Psoas muscle (tissue), 8 donors: ENCODE measurements around the gene TESK1. TPM values are rescaled to one million over a fixed set of nuclear protein-coding genes. Genes with fewer than 3 reads are reported as not detected.
A peak's percentile ranks its signal among the peaks of the same experiment; 100 is the strongest.
"Not testable (repeated sequence)": the region's sequence is repeated elsewhere in the genome, so short reads cannot be mapped to it uniquely, and the experiment has no call there.

Experiments
- ATAC-seq, 4 donors: fragments of 200-7000 bp; cut with Tn5 transposase; one replicate each; pipeline ENCODE4 v1.9.1; 2020; ENCODE audit warnings: moderate library complexity in 3 of 4, mild to moderate bottlenecking in 2 of 4
- DNase-seq, 2 donors: peaks; one replicate each; pipeline ENCODE4 v3.0.0-alpha.2; 2020
- H3K27ac ChIP-seq: fragments of 200-600 bp; one replicate; pipeline ENCODE4 v1.8.0; 2022
- H3K27me3 ChIP-seq, 3 donors: fragments of 200-600 bp in 1 of 3; one replicate each; pipeline versions ENCODE4 v1.6.1 to v1.8.0; 2013 to 2022; ENCODE audit warnings: low read length in 2 of 3, mild to moderate bottlenecking in 2 of 3, moderate library complexity in 1 of 3; ENCODE audit not compliant: insufficient read depth in 3 of 3
- H3K36me3 ChIP-seq, 2 donors: fragments of 200-600 bp in 1 of 2; one replicate each; pipeline versions ENCODE4 v1.6.1 to v1.8.0; 2013 to 2022; ENCODE audit warnings: low read depth in 1 of 2, mild to moderate bottlenecking in 1 of 2, moderate library complexity in 1 of 2; ENCODE audit not compliant: insufficient read depth in 1 of 2
- H3K4me1 ChIP-seq: fragments of 200-600 bp; one replicate; pipeline ENCODE4 v1.8.0; 2022
- H3K4me3 ChIP-seq: fragments of 200-600 bp; one replicate; pipeline ENCODE4 v1.8.0; 2022; ENCODE audit warnings: mild to moderate bottlenecking
- H3K9me3 ChIP-seq: fragments of 200-600 bp; one replicate; pipeline ENCODE4 v1.8.0; 2022
- WGBS, 3 donors: extraction: QIAGEN DNeasy Blood & Tissue Kit; methylation state at CpG; one replicate each; pipeline versions ENCODE4 v1.1.6 to v1.1.7; 2013; 5-methylcytosine and 5-hydroxymethylcytosine counted together
- intact Hi-C, 2 donors: fragments of 100-400 bp; cut with DNase I; formaldehyde crosslinking; loops; one replicate each; pipeline versions ENCODE4 v1.11.0 to v1.14.2; 2022
- polyA plus RNA-seq, 3 donors: library from polyadenylated mRNA; stranded (reverse); fragments of 200-250 nt; gene quantifications; one replicate each; pipeline ENCODE4 v1.2.3, GENCODE V29; 2013
- total RNA-seq, 4 donors: library from RNA; stranded (reverse); fragmentation: NEBNext Ultra II Directional in 2 of 4; extraction: Animal tissue kit (Norgen Biotek cat#: 25700) in 2 of 4; gene quantifications; one replicate each; pipeline versions ENCODE4 v1.2.1 to v1.2.4, GENCODE V29; 2021 to 2023
- TF ChIP-seq, protein P1 (sequence below): fragments of 200-600 bp; IDR thresholded peaks from one replicate; pipeline ENCODE4 v1.8.0; 2022; ENCODE audit warnings: antibody characterized with exemption
- donor health status: healthy with polysubstance abuse.
- donor health status: DM: no; HTN: no; CAD: no; lungs with moderate emphysema.
- donor health status: Bipolar disorder and iron deficiency.
- donor health status: healthy.
- donor health status: DM: yes; HTN: yes; CAD: no.
- donor health status: DM: no; HTN: no; CAD: no.
- donor health status: DM: no; HTN: no; CAD: no.
- donor health status: DM: yes; HTN: yes; CAD: no.

Gene TESK1
- total and polyA plus RNA-seq, 7 donors = 44.4 to 81.0 (median 60.1) TPM

GRCh38 chr9:35593581-35593980 lies 11.5 kb upstream of the TESK1 start:
- TF ChIP-seq, protein P1, sequence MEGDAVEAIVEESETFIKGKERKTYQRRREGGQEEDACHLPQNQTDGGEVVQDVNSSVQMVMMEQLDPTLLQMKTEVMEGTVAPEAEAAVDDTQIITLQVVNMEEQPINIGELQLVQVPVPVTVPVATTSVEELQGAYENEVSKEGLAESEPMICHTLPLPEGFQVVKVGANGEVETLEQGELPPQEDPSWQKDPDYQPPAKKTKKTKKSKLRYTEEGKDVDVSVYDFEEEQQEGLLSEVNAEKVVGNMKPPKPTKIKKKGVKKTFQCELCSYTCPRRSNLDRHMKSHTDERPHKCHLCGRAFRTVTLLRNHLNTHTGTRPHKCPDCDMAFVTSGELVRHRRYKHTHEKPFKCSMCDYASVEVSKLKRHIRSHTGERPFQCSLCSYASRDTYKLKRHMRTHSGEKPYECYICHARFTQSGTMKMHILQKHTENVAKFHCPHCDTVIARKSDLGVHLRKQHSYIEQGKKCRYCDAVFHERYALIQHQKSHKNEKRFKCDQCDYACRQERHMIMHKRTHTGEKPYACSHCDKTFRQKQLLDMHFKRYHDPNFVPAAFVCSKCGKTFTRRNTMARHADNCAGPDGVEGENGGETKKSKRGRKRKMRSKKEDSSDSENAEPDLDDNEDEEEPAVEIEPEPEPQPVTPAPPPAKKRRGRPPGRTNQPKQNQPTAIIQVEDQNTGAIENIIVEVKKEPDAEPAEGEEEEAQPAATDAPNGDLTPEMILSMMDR = no peak
- H3K36me3 ChIP-seq = no peaks in the 10 kb centered on the region
- ATAC-seq (no peak), DNase-seq (no peak)
- intact Hi-C loops = no loop called here
- no peak overlapping the region for H3K27ac ChIP-seq
- peaks cover 21% of the 10 kb centered on the region for H3K9me3 ChIP-seq
- H3K4me1 ChIP-seq = no peaks in the 10 kb centered on the region
- H3K4me3 ChIP-seq = no peak overlapping the region
- no peaks in the 10 kb centered on the region for H3K27me3 ChIP-seq

DNA sequence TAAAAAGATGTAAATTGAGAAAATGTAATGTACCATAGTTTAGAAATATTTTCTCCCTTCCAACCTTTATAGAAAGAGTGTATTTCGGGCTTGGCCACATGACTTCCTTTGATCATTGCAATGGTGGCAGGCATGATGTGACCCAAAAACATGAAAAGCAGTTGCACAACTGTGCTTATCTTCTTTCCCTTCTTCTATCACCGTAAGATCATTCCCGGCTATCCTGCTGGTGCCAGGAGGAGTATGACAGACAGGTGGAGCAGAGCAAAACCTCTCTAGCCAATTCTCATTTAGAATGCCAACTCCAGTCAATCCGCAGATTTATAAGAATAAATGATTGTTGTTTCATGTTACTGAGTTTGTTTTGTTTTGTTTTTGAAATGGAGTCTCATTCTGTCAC lies 10.6 kb upstream of the TESK1 start:
- TF ChIP-seq, protein P1 = no peak
- no peaks in the 10 kb centered on the region for H3K36me3 ChIP-seq
- DNase-seq = no peak
- H3K27me3 ChIP-seq = no peaks in the 10 kb centered on the region
- WGBS, 3 donors = 65 to 89% (median 79%) methylated on average over 4 of the region's 4 CpGs
- ATAC-seq = peak in 1 of 4 donors; percentile 39
- no peak overlapping the region for H3K27ac ChIP-seq
- H3K4me1 ChIP-seq = no peaks in the 10 kb centered on the region
- H3K9me3 ChIP-seq = peaks cover 21% of the 10 kb centered on the region
- intact Hi-C loops = no loop called here
- no peak overlapping the region for H3K4me3 ChIP-seq

- H3K36me3 ChIP-seq, H3K27me3 ChIP-seq, DNase-seq, H3K4me3 ChIP-seq, ATAC-seq, intact Hi-C loops, H3K27ac ChIP-seq: not testable (repeated sequence)
- 93 to 100% (median 94%) methylated on average over 2 of the region's 2 CpGs for WGBS, 3 donors
- peaks cover 14% of the 10 kb centered on the region for H3K4me1 ChIP-seq
- peaks cover 21% of the 10 kb centered on the region for H3K9me3 ChIP-seq
These were observed 8.2 kb upstream of the TESK1 start for GRCh38 chr9:35596907-35597306.

DNA sequence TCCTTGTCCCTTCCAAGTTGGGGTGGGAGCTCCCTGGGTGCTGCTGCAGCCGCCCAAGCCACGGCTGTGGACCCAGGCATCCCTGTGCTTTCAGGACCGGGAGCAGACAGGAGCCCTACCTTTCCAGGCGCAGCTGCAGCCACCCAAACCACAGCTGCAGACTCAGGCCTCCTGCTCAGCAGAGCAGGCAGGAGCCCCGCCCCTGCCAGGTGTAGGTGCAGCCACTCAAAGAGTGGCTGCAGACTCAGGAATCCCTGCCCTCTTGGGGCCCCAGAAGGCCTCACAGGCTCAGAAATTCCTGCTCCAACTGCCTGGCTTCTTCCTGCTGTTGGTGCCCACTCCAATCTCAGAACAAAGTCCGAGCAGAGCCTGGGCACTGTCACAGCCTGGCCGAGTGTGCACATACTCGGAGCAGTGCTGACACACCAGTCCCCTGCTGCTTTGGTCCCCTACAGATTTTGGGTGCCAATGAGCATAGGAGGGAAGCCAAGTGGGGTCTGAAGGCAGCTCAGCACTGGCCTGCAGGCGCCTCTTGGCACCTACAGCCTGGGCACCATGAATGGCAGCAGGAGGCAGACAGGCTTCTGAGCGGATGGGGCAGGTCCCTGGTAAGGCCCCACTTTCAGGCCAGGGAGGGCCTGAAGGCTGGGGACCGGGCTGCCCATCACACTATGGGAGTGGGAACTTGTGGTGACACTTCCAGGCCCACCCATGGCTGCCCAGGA lies 6.0 kb upstream of the TESK1 start:
- Histone ChIP-seq H3K4me3 (no peak overlapping the region), H3K4me1 (peaks cover 23% of the 10 kb centered on the region), H3K27me3 (no peaks in the 10 kb centered on the region), H3K36me3 (no peaks in the 10 kb centered on the region), H3K9me3 (peaks cover 5% of the 10 kb centered on the region), H3K27ac (no peak overlapping the region)
- WGBS, 3 donors = 77 to 87% (median 78%) methylated on average over 10 to 11 of the region's 11 CpGs
- intact Hi-C loops = no loop called here
- DNase-seq (peak in 1 of 2 donors; percentile 47), ATAC-seq (no peak)
- TF ChIP-seq, protein P1 = no peak

DNA sequence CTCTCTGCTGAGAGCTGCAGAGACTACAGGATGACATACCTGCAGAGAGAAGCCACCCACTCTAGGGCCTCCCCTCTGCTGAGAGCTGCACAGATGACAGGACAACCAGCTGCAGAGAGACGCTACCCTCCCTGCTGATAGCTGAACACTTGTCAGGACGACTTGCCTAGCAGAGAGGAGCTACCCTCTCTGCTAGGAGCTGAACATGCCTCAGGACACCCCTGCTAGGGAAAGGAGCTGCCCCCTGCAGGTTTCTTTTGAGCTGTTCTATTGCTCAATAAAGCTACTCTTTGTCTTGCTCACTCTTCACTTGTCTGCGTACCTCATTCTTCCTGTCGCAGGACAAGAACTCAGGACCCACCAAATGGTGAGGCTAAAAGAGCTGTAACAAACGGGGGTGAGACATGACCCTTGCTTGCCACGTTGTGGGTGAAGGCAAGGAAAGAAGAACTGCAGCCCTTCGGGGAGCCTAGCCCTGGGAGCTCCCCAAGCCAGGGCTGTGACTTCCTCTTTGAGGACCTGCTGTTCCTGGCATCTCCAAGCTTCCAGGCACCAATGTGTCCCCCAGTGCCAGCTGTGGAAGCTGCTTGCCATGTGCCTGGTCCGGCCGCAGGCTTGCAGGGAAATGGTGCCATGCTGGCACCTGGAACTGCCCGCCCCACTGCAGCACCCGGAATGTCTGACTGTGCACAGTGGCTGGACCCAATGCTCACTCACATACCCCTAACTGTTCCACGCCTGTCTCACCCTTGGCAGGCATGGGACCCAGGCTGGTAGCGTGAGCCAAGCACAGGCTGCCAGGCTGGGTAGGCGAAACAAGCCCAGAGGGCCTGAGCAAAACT lies 5.1 kb upstream of the TESK1 start:
- Histone ChIP-seq H3K27ac (peak overlapping the region; percentile 69), H3K4me3 (no peak overlapping the region), H3K4me1 (peaks cover 23% of the 10 kb centered on the region), H3K9me3 (no peaks in the 10 kb centered on the region), H3K36me3 (no peaks in the 10 kb centered on the region), H3K27me3 (no peaks in the 10 kb centered on the region)
- WGBS, 3 donors = 37 to 62% (median 38%) methylated on average over 14 of the region's 14 CpGs
- peak; percentile 37 to 80 for DNase-seq
- peak in 2 of 4 donors; percentile 7 to 61 for ATAC-seq
- intact Hi-C loops = loop anchor here (5.0 to 10.0 kb wide), 5 partner anchors 33 to 118 kb away; no protein-coding TSS in a partner anchor
- TF ChIP-seq, protein P1 = peak; percentile 11
